Activated CD8-positive, alpha-beta memory T cell treated with anti-CD3 and anti-CD28 coated beads for 36 hours (primary cell): ENCODE results near the gene CEBPE. TPM values are rescaled to one million over a fixed set of nuclear protein-coding genes. Genes with fewer than 3 reads are reported as not detected.
"Not testable (repeated sequence)": the region's sequence is repeated elsewhere in the genome, so short reads cannot be mapped to it uniquely, and the experiment has no call there.

Source experiments
- CTCF ChIA-PET: fragments of 350-600 bp; sonication (Branson Sonifier 250); formaldehyde crosslinking; loops from one replicate; lab custom pipeline; 2021; ENCODE audit warnings: antibody characterized with exemption; lab: Charles Lee
- POLR2A ChIA-PET: fragments of 350-600 bp; sonication (Branson Sonifier 250); formaldehyde crosslinking; loops from one replicate; lab custom pipeline; 2021; ENCODE audit warnings: antibody characterized with exemption; lab: Charles Lee
- total RNA-seq, 2 experiments: library from RNA; stranded (reverse); gene quantifications; one replicate each; pipeline ENCODE4 v1.2.3, GENCODE V29; 2021

CEBPE gene
- total RNA-seq, 2 experiments from 2014 or later, result 0.19 to 0.21 TPM

DNA sequence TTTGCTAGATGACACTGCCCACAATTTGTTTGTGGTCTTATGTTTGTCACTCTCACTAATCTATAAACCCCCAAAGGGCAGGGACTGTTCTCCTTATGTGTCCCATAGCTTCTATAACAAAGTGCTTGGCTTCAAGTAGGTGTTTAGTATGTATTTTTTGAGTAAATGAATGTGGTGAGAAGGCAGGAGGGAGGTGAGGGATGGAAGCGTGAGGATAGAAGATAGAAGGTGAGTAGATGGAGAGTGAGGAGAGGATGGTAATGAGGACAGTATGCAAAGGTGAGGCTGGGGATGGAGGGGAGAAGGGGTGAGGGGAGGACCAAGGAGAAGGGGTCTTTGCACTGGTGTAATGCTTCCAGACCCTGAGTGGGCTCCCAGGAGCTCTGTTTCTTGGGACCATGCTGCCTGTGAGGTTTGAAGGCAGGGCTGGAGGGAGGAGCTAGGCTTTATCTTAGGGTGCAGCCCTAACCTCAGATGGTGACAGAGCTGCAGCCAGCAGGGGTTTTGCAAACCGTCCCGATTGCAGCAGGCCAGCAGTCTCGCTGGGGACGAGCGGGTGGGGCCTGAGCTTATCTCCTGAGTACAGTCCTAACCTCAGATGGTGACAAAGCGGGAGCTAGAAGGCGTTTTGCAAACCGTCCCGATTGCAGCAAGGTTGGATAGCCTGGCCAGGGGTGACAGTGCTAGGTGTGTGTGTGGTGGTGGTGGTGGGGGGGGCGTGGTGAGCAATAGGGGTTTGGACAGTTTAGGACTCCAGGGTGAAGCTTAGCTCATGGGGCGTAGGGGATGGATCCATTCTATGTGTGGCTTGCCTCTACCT is 6.5 kb downstream of the CEBPE start:
- CTCF ChIA-PET, result interaction anchor here (0.7 to 2.2 kb wide), 6 partner anchors 8 to 214 kb away, joined by 3 to 7 read pairs (median 4); no protein-coding TSS in a partner anchor
- POLR2A ChIA-PET, result no interaction called here

- POLR2A ChIA-PET, result no interaction called here
Measured at GRCh38 chr14:23110579-23111365, 8.3 kb downstream of the CEBPE start.

DNA sequence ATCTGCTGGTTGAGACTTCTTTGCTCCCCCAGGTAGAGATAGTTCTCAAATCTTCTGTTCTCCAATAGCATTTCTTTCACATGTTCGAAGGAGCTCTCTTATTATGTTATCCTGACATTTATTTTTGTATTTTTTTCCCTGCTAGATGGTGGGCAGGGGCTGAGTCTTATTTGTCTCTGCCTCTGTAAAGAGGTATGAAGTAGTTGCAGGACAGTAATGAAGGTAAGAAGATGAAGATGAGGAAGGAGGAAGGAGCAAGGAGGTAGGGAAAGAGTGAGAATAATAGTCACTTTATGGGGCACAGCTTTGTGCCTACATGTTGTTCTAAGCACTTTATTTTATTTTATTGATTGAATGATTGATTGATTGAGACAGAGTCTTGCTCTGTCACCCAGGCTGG is 9.3 kb downstream of the CEBPE start:
- POLR2A ChIA-PET, result no interaction called here

More at GRCh38 chr14:23110579-23111365, 8.3 kb downstream of the CEBPE start:
- CTCF ChIA-PET, result interaction anchor here (2.2 to 3.3 kb wide), 4 partner anchors 10 to 42 kb away, joined by 5 to 14 read pairs (median 10); no protein-coding TSS in a partner anchor

GRCh38 chr14:23108169-23108568 is 10.9 kb downstream of the CEBPE start:
- CTCF ChIA-PET, result interaction anchor here (2.8 to 3.3 kb wide), 2 partner anchors 30 to 39 kb away, joined by 14 read pairs; no protein-coding TSS in a partner anchor
- POLR2A ChIA-PET, result not testable (repeated sequence)

More for the DNA sequence above, 9.3 kb downstream of the CEBPE start:
- CTCF ChIA-PET, result interaction anchor here (1.8 to 3.3 kb wide), 4 partner anchors 11 to 52 kb away, joined by 3 to 14 read pairs (median 10); no protein-coding TSS in a partner anchor

GRCh38 chr14:23107620-23108019 is 11.4 kb downstream of the CEBPE start:
- POLR2A ChIA-PET, result not testable (repeated sequence)
- CTCF ChIA-PET, result interaction anchor here (2.8 kb wide), 1 partner anchor 39 kb away, joined by 14 read pairs; no protein-coding TSS in a partner anchor

GRCh38 chr14:23106747-23107045 is 12.4 kb downstream of the CEBPE start:
- ChIA-PET CTCF (interaction anchor here (1.7 kb wide), 1 partner anchor 14 kb away, joined by 6 read pairs; no protein-coding TSS in a partner anchor), POLR2A (no interaction called here)

GRCh38 chr14:23105348-23105824 is 13.7 kb downstream of the CEBPE start:
- CTCF ChIA-PET, result interaction anchor here (1.7 kb wide), 1 partner anchor 15 kb away, joined by 6 read pairs; no protein-coding TSS in a partner anchor
- POLR2A ChIA-PET, result no interaction called here

GRCh38 chr14:23104591-23105347 is 14.3 kb downstream of the CEBPE start, which contains the start of gene CIROP:
TSS of gene CIROP (minus strand) at chr14:23104989. CDS start at chr14:23104920, 69 bp downstream.
- POLR2A ChIA-PET, result no interaction called here
- CTCF ChIA-PET, result interaction anchor here (0.8 kb wide), 1 partner anchor 16 kb away, joined by 3 read pairs; no protein-coding TSS in a partner anchor

DNA sequence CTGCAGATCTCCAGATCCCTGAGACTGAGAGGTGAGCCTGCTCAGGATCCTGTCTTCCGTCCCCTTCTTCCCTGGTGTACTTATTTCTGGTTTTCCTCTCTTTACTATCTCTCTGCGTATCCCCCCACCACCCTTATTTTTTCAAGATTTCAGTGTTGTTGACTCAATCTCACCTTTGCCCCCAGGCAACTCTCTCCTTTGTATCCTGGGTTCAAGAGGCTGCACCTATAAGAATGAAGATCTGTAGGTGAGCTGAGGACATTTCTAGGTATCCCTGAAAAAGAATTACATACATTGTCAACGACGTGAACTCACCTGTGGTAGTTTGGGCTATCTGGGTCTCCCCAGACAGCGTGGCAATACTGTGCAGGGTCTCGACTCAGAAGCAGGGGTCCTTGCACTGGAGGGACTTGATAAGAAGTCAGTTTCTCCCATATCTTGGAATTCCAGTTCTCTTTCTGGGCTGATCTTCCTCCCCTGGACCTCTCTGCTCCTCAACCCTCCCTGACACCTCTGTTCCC is 14.9 kb downstream of the CEBPE start:
- CTCF ChIA-PET, result interaction anchor here (0.8 kb wide), 1 partner anchor 17 kb away, joined by 3 read pairs; no protein-coding TSS in a partner anchor
- POLR2A ChIA-PET, result no interaction called here

- CTCF ChIA-PET, result no interaction called here
- POLR2A ChIA-PET, result no interaction called here
Measured at GRCh38 chr14:23103581-23103980, 15.5 kb downstream of the CEBPE start.

GRCh38 chr14:23102801-23103200 is 16.3 kb downstream of the CEBPE start:
- ChIA-PET POLR2A (no interaction called here), CTCF (no interaction called here)

DNA sequence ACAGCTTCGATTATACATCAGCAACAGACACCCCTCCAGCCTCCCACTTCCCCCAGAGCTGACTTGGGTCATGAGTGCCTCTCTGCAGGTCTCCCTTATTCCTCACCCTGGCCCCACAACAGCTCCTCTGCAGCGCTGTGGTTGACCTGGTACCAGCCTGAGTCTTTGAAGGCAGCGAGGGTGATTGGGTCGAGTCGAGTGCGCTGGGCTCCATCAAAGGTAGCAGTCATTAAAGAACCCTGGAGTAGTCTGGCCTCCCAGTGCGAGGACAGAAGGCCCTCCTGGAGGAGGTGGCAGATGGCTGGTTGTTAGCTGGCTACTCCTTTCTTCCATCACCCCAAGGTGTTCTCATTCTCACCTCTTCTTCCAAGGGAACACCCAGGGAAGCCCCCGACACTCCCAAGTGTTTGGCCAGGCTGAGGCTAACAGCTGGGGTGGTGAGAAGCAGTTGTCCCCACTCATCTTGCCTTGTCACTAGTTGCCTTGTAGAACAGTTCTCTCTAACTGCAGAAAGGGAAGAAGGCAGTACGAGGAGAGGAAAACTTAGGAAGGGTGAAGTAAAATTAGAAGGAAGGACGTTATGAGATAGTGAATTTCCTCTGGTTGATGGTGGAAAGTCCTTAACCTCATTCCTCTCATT is 16.9 kb downstream of the CEBPE start:
- POLR2A ChIA-PET, result no interaction called here
- CTCF ChIA-PET, result interaction anchor here (1.0 to 2.4 kb wide), 3 partner anchors 18 to 34 kb away, joined by 3 to 8 read pairs (median 6); no protein-coding TSS in a partner anchor

GRCh38 chr14:23101213-23101970 is 17.7 kb downstream of the CEBPE start:
- POLR2A ChIA-PET, result no interaction called here
- CTCF ChIA-PET, result interaction anchor here (1.0 to 2.4 kb wide), 4 partner anchors 19 to 43 kb away, joined by 3 to 8 read pairs (median 4); no protein-coding TSS in a partner anchor

DNA sequence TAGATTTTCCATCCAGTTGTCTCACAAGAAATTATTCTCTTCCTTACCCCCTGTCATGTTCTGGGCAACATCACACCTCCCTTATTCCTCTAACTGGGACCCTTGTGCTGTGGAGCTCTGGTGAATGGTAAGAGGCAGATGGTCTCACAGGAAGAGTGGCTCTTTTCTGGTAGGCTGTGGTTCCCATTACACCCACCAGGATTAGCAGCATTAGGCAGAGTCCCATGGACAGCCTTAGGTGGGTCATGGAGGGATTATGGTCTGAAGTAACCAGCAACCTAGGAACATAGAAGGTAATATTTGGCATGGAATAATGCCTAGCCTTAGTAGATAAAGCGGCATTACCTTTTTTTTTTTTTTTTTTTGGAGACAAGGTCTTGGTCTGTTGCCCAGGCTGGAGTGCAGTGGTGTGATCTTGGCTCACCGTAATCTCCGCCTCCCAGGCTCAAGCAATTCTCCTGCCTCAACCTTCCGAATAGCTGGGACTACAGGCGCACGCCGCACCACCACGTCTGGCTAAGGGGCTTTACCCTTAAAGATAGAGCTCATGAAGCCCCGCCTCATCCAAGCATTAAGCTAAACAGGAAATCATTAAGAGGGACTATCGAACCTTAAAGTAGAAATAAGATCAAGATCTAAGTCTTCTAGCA is 19.7 kb downstream of the CEBPE start:
- ChIA-PET POLR2A (no interaction called here), CTCF (interaction anchor here (0.7 to 1.2 kb wide), 2 partner anchors 13 to 280 kb away, joined by 3 to 7 read pairs; no protein-coding TSS in a partner anchor)

GRCh38 chr14:23097786-23098185 is 21.3 kb downstream of the CEBPE start:
- ChIA-PET POLR2A (no interaction called here), CTCF (interaction anchor here (1.0 to 1.5 kb wide), 2 partner anchors 23 to 29 kb away, joined by 3 to 5 read pairs; no protein-coding TSS in a partner anchor)
